OCI-LY3 (cell line): ENCODE results near the gene CADM2.

Experiments
- EZH2phosphoT487 ChIP-seq: fragments of 200-600 bp; shearing (Covaris generic); IDR thresholded peaks from 2 replicates; pipeline ENCODE4 v1.6.1; 2018; ENCODE audit warnings: antibody characterized with exemption, mixed run types, low read depth
- TF ChIP-seq, protein P1 (sequence below): fragments of 200-600, 300-600 bp; sonication (generic); IDR thresholded peaks from 2 replicates; pipeline ENCODE4 v1.5.1; 2014; ENCODE audit warnings: antibody characterized with exemption, low read length, low read depth

- no peak for TF ChIP-seq EZH2phosphoT487
- TF ChIP-seq, protein P1, sequence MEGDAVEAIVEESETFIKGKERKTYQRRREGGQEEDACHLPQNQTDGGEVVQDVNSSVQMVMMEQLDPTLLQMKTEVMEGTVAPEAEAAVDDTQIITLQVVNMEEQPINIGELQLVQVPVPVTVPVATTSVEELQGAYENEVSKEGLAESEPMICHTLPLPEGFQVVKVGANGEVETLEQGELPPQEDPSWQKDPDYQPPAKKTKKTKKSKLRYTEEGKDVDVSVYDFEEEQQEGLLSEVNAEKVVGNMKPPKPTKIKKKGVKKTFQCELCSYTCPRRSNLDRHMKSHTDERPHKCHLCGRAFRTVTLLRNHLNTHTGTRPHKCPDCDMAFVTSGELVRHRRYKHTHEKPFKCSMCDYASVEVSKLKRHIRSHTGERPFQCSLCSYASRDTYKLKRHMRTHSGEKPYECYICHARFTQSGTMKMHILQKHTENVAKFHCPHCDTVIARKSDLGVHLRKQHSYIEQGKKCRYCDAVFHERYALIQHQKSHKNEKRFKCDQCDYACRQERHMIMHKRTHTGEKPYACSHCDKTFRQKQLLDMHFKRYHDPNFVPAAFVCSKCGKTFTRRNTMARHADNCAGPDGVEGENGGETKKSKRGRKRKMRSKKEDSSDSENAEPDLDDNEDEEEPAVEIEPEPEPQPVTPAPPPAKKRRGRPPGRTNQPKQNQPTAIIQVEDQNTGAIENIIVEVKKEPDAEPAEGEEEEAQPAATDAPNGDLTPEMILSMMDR, result no peak
Measured at GRCh38 chr3:85933326-85933725, 974.5 kb downstream of the CADM2 start.
